Germinal center (tissue), 1 donor: ENCODE results near the gene NME5.

Experiments used
- DNase-seq: peaks from one replicate; pipeline ENCODE4 v3.0.0; 2012; ENCODE audit warnings: mixed read lengths, low spot score

NME5 gene

GRCh38 chr5:138132543-138132942, 6.7 kb downstream of the NME5 start:
- no peak for DNase-seq

DNA sequence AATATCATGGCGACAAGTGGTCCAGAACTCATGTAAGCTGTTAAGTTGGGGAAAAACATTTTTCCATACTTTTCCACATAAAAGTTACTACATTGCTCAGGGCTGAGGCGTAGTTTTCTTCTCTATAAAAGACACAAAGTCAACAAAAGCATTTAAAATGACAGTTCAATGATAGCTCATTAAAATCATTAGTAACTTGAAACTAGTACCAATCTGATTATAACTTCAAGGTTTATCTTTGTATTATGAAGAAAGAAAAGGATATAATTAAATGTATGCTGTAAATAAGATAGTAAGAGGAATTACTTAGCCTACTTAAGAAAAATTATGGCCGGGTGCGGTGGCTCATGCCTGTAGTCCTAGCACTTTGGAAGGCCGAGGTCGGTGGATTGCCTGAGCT, 9.9 kb downstream of the NME5 start:
- no peak for DNase-seq

DNA sequence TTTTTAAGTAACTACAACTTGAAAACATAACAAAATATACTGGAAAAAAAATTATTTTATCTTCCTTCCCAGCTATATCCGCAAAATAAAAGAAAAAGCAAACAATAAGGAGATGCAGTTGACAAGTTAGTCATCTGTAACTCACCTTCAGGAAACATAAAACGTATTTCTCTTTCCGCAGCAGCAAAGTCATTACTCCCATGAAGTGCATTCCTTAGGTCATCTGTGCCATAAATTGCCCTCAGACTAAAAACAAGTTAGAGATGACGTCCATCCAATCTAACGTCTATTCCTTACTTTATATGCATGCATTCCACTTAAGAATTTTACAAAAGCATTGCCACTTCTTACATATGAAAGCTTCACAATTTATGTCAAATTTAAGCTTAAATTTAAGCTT, 10.9 kb downstream of the NME5 start:
- no peak for DNase-seq

DNA sequence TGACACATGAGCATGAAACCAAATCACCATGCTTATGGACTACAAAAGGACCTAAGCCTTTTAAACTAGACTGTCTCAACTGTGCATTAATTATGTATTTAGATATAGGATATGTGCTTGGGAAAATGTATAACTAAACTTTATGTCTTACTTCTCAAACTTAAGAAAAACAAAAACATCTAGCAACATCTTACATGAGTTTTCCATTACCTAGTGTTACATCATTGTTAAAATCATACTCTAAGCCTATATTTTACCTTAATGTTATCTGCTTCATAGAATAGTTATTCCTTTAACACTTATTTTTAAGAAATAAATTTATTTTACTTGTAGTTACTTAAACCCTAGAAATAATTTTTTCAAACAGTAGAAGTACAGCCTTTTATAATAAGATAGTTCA, 24.0 kb downstream of the NME5 start:
- DNase-seq: no peak

GRCh38 chr5:138111937-138112336, 27.3 kb downstream of the NME5 start:
- no peak for DNase-seq

DNA sequence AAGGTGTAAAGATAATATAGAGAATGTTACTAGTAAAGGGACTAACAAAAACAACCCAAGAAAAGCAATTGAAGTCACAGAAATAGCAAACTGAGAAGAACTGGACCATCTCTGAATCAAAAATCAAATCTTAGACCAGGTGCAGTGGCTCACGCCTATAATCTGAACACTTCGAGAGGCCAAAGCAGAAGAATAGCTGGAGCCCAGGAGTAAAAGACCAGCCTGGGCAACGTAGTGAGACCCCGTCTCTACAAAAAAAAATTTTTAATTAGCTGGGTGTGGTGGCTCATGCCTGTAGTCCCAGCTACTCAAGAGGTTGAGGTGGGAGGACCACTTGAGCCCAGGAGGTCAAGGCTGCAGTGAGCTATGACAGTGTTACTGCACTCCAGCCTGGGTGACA, 28.0 kb downstream of the NME5 start:
- DNase-seq: no peak

DNA sequence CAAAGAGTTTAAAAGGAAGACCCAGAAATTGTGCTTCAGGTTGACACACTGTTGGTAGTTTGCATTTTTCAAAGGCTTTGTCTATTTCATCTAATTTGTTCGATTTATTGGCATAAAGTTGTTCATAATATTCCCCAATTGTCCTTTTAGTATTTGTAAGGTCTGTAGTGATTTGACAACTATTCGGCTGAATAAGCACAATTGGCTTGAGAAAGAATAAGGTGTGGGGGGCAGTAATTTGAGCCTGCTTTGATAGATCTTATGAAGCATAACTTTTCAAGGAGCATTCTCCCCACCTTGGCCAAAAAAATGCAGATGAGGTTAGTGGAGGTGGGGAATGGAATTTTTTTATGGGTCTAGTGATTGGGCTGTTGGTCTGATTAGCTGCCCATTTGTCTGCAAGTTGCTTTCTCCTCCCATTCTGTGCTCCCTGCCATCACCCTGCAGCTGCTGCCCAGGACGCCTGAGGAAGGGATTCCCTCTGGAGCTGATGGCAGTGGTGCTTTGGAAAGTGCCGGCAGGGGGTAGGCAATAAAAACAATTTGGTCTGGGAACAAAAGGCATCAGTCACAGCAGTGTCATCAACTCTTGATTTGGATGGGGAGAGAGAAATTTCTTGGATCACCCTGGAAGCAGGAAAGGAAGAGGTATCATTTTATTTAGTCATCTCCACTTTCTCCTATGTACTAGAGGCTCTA, 28.8 kb downstream of the NME5 start:
- no peak for DNase-seq

- no peak for DNase-seq
Measured at GRCh38 chr5:138109463-138110265, 29.6 kb downstream of the NME5 start.

DNA sequence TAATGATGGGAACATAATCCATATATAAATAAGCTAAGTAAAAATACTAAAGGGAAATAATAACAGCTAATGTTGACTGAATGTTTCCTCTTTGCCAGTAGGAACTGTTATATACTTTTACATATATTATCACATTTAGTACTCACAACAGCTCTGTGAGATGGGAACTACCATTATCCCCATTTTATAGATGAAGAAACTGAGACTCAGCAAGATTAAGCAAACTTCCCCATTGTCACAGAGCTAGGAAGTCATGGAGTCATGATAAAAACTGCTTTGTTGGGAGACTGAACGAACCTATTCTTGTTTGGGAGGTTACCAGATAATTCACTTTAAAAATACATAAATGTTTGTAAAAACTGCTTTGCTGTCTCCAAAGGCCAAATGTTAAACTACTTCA, 32.0 kb downstream of the NME5 start:
- no peak for DNase-seq

DNA sequence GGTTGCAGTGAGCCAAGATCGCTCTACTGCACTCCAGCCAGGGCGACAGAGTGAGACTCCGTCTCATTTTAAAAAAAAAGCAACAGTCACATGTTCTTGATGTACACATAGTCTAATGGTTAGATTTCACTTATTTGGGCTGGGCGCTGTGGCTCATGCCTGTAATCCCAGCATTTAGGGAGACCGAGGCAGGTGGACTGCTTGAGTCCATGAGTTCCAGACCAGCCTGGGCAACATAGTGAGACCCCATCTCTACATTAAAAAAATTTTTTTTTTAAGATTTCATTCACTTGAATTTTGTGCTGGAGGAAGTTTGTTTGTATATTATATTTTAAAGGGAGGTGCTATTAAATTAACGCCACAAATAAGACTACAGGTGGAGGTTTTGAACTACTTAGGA, 33.5 kb downstream of the NME5 start:
- DNase-seq: no peak

- DNase-seq: no peak
Measured at GRCh38 chr5:138103319-138103637, 36.0 kb downstream of the NME5 start.

GRCh38 chr5:138102454-138103318, 36.5 kb downstream of the NME5 start:
- peak; percentile 72 for DNase-seq

- no peak for DNase-seq
Measured at GRCh38 chr5:138096997-138097828, 42.0 kb downstream of the NME5 start.

- no peak for DNase-seq
Measured at GRCh38 chr5:138096363-138096762, 42.9 kb downstream of the NME5 start.

GRCh38 chr5:138095100-138095907, 43.9 kb downstream of the NME5 start:
- DNase-seq: no peak

- no peak for DNase-seq
Measured at GRCh38 chr5:138093036-138093435, 46.2 kb downstream of the NME5 start.

DNA sequence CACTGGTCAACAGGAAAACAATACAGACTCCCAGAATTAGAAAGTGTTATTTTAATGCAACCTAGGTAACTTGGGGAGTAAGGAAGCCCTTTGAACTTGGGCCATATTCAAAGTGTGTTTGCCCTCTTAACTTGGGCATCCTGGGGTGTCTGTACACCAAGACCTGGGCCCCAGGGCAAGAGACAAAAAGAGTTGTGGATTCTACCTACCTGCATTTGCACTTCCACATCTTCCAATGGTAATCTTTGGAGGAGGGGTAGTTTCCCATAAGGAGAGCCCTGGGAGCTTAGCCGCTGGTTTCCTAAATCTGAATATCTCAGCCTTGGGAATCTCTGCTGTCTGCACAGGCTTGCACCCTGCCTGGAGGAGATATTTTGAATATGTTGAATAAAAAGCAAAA, 46.9 kb downstream of the NME5 start:
- no peak for DNase-seq

- DNase-seq: no peak
Measured at GRCh38 chr5:138091685-138092084, 47.5 kb downstream of the NME5 start.

GRCh38 chr5:138083702-138084101, 55.5 kb downstream of the NME5 start, which contains the start of gene WNT8A:
TSS of gene WNT8A (plus strand) at chr5:138084033. CDS start at chr5:138084128, 95 bp downstream.
- DNase-seq: no peak

DNA sequence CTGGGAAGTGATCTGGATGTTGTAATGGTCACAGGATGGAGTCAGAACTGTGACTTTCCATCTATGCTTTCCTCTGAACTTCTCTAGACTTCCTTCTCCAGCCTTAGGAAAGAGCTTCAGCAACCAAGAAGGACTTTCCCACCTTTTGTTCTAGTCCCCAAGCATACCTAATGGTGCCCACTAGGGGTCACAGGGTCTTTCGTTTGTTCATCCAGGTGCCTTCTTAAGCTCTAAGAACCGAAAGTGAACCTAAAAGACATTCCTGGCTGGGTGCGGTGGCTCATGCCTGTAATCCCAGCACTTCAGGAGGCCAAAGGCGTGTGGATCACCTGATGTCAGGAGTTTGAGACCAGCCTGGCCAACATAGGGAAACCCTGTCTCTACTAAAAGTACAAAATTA, 57.2 kb downstream of the NME5 start:
- DNase-seq: no peak
